ENCODE data around the gene ERG28. TPM values are rescaled to one million over a fixed set of nuclear protein-coding genes. Genes with fewer than 3 reads are reported as not detected.

ERG28 gene
- total and polyA plus RNA-seq, 2 of the 13 experiments (the other 11 are each of a cell fraction or from before 2014, with no cell fraction given), result 27.3 to 32.3 TPM

GRCh38 chr14:75636100-75636692 lies 24.5 kb downstream of the ERG28 start (continued):
- TF ChIP-seq ZNF318 (CRISPR knock-in tag; IDR thresholded peaks at IDR 0.05) (no peak), ZNF282 (IDR thresholded peaks at IDR 0.05; ENCODE audit: partially characterized antibody) (no peak), TOE1 (CRISPR knock-in tag; IDR thresholded peaks at IDR 0.05) (no peak), TFE3 (CRISPR knock-in tag; IDR thresholded peaks at IDR 0.05) (no peak), MIER3 (CRISPR knock-in tag; IDR thresholded peaks at IDR 0.05; ENCODE audit: borderline replicate concordance) (no peak), ZNF205 (CRISPR knock-in tag; IDR thresholded peaks at IDR 0.05) (no peak), ZNF367 (CRISPR knock-in tag; IDR thresholded peaks at IDR 0.05; ENCODE audit: borderline replicate concordance) (no peak), U2AF2 (IDR thresholded peaks at IDR 0.05; ENCODE audit: low read depth, low read length) (no peak), ZNF275 (CRISPR knock-in tag; IDR thresholded peaks at IDR 0.05; ENCODE audit: borderline replicate concordance) (no peak)

Measured in HepG2 (cell line).